GM19023 (cell line): ENCODE measurements around the gene CCDC88B.
"Not testable (repeated sequence)": the region's sequence is repeated elsewhere in the genome, so short reads cannot be mapped to it uniquely, and the experiment has no call there.

ENCODE experiments used
- ATAC-seq: cut with Tn5 transposase; IDR thresholded peaks from one replicate; pipeline ENCODE4 v1.9.1; 2021; ENCODE audit warnings: mild to moderate bottlenecking, moderate library complexity; ENCODE audit not compliant: unreplicated experiment

CCDC88B gene

DNA sequence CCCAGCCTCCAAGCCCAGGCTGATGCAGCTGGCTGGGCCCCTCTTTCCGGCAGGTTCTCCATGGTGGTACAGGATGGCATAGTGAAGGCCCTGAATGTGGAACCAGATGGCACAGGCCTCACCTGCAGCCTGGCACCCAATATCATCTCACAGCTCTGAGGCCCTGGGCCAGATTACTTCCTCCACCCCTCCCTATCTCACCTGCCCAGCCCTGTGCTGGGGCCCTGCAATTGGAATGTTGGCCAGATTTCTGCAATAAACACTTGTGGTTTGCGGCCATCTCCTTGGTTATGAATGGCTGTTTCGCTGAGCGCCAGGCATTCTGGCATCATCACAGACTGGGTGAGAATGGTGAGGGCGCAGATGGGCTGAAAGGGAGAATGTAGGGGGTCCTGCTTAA, 18.5 kb upstream of the CCDC88B start:
- ATAC-seq, result no peak

DNA sequence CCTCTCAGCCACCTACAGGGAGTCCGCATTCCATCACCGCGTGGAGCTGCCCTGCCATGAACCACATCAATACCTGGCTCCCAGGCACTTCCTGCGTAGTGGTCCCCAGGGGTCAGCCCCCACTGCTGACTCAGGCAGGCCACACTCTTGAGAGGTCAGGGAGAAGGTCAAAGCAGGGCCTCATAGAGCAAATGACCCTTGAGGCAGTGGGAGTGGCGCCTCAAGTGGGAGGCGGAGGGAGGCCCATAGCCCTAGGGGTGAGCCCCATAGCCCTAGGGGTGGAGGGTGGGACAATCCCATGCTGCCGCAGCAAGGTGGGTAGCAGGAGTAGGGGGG, 17.1 kb upstream of the CCDC88B start:
- ATAC-seq, result no peak

DNA sequence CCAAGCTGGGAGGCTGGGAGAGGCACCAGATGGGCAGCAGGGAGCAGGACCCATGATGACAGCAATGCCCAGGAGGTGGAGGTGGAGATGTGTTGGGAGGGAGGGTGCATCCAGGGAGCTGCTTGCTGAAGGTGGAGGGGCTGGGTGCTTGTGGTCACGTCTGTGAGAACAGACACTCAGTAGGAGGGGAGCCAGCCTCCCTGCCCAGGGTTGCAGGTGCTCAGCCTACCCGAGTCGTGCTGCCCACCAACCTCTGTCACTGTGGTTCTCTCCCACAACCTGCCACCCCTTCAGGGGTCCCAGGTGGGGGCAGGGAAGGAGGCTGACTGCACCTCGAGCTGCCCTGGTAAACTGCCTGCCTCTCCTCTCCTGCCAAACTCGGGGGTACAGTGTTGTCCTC, 16.6 kb upstream of the CCDC88B start:
- ATAC-seq, result no peak

DNA sequence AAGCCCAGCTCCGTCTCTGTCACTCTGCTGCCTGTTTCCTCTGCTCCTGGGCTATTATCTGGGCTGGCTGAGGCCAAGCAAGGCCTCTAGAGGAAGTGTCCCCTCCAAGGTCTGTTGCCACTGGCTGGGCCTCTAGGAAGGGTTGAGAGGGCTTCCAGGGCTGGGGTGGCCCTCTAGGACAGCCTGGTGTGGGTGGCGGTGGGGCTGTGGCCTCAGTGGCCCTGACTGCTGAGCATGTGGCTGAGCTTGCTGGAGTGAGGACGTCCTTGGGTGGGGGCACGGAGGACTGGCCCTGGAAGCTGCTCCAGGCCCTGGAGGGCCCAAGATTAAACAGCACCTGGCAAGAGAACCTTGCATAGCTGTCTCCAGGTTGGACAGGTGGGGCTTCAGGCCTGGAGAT, 16.0 kb upstream of the CCDC88B start:
- not testable (repeated sequence) for ATAC-seq

DNA sequence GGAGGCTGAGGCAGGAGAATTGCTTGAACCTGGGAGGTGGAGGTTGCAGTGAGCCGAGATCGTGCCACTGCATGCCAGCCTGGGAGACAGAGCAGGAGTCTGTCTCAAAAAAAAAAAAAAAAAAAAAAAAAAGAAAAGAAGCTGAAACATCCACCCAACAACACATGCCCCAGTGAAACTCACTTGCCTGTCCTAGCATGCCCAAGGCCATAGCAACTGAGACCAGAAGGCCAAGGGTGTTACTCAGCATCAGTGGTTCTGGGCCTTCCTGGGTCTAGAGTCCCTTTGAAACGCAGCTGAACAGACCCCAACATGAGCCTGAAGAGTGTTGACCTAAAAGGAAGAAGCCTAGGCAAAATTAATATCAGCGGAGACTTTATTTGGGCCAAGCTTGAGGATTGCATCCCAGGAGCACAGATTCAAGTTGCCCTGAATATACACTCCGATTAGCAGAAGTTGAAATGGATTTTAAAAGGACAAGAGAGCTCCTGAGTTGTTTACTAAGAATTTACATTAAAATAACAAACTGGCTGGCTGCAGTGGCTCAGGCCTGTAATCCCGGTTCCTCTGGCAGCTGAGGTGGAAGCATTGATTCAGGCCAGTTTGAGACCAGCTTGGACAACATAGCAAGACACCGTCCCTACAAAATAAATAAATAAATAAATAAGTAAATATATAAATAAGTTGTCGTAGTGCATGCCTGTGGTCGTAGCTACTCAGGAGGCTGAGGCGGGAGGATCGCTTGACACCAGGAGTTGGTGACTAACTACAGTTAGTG, 15.1 kb upstream of the CCDC88B start:
- ATAC-seq, result no peak

DNA sequence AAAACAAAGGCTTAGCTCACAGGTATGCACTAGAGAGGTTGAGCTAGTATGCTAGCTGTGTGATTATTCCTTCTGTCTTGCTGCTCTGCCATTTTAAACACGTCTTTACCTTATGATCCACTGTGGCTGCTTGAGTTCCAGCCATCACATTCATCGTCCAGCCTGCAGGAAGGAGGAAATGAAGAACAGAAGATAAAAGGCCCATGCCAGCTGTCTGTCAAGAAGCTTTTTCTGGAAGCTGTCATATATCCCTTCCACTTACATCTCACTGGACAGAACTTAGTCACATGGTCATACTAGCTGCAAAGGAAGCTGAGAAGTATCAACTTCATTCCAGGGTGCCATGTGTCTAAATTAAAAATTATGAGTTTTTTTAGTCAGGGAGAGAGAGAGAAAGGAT, 12.6 kb upstream of the CCDC88B start:
- ATAC-seq, result no peak

DNA sequence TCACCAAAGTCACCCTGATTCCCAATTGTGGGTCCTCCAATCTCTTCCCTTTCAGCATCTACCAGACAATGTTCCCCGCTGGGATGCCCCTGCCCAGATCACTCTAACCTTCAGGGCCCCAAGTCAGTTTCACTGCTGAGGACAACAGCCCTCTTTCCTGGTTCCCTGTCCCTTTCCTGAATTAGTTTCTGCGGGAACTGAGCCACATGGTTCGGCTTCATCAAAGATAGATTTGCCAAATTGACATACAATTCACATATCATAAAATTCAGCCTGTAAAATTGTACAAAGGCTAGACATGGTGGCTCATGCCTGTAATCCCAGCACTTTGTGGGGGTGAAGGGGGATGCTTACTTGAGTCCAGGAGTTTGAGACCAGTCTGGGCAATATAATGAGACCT, 12.0 kb upstream of the CCDC88B start:
- no peak for ATAC-seq

DNA sequence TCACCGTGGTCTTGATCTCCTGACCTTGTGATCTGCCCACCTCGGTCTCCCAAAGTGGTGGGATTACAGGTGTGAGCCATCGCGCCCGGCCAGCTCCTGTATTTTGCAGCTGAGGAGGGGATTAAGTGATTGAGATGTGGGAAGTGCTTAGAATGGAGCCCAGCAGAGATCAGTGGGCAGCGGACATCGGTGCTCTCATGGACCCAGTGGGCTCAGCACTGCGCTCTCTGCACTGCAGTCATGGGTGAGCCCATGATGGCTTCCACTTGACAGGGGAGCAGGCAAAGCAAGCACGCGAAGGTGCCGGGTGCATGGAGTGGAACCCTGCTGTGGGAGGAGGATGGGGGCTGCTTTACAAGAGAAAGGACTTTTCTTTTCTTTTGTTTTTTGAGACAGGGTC, 9.1 kb upstream of the CCDC88B start:
- ATAC-seq, result no peak

DNA sequence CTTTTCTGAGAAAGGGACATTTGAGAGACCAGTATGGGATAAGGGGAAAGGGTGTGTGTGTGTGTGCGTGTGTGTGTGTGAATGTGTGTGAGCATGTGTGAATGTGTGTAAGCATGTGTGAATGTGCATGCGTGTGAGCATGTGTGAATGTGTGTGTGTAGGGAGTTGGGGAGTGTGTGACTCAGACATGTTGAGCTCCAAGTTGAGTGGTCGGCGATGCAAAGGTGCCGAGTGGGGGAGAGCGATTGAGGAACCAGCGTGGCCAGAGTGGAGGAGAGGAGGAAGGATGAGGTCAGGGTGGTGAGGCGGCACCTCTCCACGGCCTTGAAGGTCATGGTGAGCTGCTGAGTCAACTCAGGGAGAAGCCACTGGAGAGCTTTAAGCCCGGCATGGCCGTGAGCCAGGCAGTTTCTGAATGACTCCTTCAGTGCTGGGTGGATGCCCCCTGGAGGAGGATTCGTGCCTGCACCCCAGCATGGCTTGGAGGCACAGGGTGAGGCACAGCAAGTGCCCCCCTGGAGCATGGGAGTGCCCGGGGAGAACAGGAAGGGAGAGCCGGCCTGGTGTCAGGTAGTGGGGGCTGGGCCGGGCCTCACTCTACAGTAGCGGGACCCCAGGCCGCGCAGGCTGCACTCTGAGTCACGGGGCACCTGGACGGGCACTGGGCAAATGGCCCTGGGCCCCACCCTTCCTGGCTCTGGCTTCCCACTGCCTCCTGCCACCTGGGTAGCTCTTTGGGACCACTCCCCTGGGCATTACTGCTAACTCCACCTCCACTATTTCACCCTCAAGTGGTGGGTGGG, 8.2 kb upstream of the CCDC88B start:
- ATAC-seq, result peak; percentile 46

DNA sequence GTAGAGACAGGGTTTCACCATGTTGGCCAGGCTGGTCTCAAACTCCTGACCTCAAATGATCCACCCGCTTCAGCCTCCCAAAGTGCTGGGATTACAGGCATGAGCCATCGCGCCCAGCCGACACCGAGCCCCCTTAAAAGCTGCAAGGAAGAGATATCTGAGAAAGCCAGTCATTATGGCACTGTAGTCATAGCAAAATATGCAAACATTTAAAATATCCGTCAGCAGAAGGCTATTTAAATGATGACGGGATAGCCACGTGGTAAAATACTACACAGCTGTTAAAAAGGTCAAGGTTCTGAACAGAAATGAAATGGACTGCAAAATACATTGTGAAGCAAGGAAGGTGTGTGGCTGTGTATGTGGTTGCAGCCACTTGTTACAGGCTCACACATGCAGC, 6.4 kb upstream of the CCDC88B start:
- no peak for ATAC-seq

DNA sequence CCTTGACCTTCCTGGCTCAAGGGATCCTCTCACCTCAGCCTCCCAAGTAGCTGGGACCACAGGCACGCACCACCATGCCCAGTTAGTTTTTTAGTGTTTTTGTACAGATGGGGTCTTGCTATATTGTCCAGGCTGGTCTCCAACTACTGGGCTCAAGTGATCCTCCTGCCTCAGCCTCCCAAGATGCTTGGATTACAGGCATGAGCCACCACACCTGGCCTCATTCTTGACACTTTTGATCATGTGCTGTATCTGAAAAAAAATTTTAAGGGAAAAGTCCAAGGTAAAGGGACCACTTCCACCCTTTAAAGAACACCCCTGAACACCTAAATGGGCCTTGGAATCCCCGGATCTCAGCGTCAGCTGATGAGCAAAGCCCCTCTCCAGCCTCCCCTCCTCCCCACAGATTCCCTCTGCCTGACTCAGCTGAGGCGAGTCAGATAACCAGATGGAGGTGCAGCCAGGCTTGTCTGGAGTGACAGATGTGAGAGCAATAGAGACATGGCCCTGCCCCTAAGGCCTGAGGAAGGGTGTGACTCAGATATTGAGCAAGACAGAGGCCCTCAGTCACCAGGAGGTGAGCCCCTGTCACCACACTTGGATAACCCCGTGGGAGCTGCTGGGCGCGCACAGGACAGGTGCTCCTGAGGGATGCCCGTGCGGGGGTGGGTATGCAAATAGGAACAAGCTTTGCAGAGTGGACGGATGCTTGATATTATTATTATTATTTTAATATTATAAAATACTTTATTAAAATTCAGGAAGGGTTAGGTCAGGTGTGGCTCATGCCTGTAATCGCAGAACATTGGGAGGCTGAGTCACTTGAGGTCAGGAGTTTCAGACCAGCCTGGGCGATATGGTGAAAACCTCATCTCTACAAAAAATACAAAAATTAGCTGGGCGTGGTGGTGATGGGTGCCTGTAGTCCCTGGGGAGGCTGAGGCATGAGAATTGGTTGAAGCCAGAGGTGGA, 5.0 kb upstream of the CCDC88B start:
- peak; percentile 80 for ATAC-seq

DNA sequence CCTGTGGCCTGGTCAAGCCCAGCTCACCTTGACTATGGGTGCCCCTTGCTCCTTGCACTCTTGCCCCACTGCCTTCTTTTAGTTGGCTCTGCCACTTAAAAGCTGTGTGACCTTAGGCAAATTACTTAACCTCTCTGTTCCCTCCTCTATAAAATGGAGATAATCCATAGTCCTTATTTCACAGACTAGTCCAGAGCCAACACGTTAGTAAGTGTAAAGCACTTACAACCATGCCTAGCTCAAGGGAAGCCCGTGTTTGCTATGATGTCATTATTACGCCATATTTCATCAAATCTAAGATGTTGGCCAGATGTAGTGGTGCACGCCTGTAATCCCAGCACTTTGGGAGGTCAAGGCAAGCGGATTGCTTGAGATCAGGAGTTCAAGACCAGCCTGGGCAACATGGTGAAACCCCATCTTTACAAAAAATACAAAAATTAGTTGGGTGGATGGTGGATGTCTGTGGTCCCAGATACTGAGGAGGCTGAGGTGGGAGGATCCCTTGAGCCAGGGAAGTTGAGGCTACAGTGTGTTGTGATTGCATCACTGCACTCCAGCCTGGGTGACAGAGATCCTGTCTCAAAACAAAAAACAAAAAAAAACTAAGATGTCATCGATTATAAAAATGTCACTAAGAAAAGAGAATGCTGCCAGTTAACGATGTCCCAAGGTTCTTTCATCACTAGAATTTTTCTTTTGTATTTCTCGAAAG, 2.3 kb upstream of the CCDC88B start:
- no peak for ATAC-seq

DNA sequence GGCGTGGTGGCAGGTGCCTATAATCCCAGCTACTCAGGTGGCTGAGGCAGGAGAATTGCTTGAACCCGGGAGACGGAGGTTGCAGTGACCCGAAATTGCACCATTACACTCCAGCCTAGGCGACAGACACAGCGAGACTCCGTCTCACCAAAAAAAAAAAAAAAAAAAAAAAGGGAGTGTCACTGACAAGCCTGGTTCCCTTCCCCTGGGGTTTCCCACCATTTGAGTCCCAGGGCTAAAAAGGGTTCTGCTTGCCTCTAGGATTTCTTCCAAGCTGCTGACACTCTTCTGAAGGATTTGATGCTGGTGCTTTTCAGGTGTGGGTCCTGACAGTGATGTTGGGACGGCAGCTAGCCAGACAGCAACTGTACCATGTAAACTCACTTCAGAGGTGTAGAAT, 1.3 kb upstream of the CCDC88B start:
- ATAC-seq, result no peak

DNA sequence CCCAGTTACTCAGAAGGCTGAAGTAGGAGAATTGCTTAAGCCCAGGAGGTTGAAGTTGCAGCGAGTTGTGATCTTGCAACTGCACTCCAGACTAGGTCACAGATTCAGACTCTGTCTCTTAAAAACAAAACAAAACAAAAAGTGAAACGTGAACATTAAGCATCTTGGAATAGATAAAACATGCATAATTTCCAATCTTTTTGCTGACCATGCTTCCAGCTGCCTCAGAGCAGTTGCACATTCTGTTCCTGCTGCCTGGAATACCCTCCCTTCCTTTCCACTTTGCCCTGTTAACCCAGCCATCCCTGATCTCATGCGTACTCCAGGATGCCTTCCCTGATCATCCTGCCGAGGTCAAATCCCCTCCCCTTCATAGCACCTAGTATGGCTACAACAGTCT, 718 bp upstream of the CCDC88B start:
- no peak for ATAC-seq

DNA sequence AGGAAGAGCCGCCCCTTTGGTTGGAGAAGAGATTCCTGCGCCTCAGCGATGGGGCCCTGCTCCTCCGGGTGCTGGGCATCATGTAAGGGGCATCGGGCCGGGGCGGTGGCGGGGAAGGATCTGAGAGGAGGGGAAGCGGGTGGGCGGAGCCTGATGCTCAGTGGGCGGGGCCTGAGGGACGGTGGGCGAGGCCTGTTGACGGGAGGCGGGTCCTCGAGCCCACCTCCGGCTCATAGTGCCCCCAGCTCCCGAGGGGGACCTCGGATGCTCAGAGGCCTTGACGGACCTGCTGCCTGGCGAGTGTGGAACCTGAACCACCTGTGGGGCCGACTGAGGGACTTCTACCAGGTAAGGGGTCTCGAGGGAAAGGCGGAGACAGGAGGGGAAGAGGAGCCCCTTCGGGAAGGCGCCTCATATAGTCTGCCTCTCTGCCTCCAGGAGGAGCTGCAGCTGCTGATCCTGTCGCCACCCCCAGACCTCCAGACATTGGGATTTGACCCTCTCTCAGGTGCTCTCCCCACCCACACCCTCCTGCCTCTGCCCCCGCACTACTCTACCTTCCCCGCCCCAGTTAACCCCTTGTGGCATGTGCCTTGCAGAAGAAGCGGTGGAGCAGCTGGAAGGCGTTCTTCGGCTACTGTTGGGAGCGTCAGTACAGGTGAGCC, 799 bp downstream of the CCDC88B start:
- ATAC-seq, result peak; percentile 25

DNA sequence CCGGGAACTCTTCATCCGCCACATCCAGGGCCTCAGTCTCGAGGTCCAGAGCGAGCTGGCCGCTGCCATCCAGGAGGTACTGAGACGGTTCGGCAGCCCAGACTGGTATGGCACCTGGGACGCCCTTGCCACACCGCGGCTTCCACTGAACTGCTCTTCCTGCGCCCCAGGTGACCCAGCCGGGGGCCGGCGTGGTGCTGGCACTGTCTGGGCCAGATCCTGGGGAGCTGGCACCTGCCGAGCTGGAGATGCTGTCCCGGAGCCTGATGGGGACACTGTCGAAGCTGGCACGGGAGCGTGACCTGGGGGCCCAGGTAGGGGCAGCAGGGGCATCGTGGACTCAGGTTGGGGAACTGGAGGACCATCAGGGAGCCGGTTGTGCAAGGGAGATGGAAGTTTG, 1.4 kb downstream of the CCDC88B start:
- ATAC-seq, result no peak

DNA sequence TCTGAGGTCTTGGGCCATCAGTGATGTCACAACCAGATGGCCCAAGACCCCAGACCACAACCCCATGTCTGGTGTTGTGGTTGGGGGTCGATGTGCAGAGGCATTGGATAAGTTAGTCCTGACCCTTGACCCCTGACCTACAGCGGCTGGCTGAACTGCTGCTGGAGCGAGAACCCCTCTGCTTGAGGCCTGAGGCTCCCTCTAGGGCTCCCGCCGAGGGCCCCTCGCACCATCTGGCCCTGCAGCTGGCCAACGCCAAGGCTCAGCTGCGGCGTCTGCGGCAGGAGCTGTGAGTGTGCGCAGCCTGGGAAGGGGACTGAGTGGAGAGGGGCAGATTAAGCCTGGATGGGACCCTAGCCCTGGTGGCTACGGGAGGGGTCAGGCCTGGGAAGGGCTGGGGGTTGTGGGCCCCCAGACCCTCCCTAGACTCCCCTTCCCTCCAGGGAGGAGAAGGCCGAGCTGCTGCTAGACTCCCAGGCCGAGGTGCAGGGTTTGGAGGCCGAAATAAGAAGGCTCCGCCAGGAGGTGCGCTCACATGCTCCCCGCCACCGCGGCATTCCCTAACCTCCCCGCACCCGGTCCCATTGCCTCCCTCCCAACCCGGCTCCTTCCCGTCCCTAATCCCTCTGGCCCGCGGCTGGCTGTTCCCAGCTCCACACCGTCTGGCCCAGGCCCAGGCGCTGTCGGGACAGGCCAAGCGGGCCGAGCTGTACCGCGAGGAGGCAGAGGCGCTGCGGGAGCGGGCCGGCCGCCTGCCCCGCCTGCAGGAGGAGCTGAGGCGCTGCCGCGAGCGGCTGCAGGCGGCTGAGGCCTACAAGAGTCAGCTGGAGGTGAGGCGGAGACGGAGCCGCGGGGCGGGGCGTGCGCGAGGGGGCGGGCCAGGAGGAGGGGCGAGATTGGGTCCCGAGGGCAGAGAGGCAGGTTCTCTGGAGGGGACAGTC, 2.1 kb downstream of the CCDC88B start:
- no peak for ATAC-seq

DNA sequence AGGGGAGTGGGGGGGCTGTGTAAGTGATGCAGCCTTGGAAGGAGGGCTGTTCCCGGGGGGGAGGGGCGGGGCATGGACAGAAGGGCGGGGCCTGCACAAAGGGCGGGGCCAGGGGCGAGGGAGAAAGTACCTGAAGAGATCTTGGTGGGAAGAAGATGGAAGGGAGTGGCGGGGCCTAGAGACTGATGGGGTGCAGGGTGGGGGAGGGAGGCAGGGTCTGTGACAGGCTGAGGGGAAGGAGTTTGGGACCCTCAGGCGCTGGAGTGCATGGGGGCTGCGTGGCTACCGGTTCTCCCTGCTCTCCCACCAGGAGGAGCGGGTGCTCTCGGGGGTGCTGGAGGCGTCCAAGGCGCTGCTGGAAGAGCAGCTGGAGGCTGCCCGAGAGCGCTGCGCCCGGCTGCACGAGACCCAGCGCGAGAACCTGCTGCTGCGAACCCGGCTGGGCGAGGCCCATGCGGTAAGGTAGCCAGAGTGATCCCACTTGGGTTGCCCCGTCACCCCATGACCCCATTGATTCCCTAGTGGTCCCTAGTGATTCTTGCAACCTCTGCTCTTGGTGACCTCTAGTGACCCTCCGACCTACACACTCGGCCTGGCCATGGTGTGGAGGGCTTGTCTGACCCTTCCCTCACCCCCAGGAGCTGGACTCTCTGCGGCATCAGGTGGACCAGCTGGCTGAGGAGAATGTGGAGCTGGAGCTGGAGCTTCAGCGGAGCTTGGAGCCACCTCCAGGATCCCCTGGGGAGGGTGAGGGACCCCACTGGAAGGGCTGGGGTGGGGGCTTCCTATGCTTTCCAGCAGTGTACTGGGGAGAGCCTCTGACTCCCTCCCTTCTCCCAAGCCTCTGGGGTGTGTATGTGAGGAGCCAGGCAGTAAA, 3.1 kb downstream of the CCDC88B start:
- ATAC-seq, result no peak
